Progenitor cell of endocrine pancreas (in vitro differentiated cells): Measurements from ENCODE around the gene CLPTM1L. TPM values are rescaled to one million over a fixed set of nuclear protein-coding genes. Genes with fewer than 3 reads are reported as not detected.
"Not testable (repeated sequence)": the region's sequence is repeated elsewhere in the genome, so short reads cannot be mapped to it uniquely, and the experiment has no call there.

Experiments
- DNase-seq: peaks from one replicate; pipeline ENCODE4 v3.0.0; 2021; ENCODE audit warnings: low spot score; ENCODE audit not compliant: unreplicated experiment
- H3K27ac Mint-ChIP-seq: 2 replicates; pipeline ENCODE4 v1.8.0; 2021; ENCODE audit warnings: mild to moderate bottlenecking, moderate library complexity, mixed read lengths
- H3K27me3 Mint-ChIP-seq: 2 replicates; pipeline ENCODE4 v1.8.0; 2021; ENCODE audit warnings: mixed read lengths
- H3K36me3 Mint-ChIP-seq: 2 replicates; pipeline ENCODE4 v1.8.0; 2022; ENCODE audit warnings: mixed read lengths; ENCODE audit not compliant: insufficient read depth
- H3K4me1 Mint-ChIP-seq: 2 replicates; pipeline ENCODE4 v1.8.0; 2021; ENCODE audit warnings: low read depth, mixed read lengths
- H3K4me3 Mint-ChIP-seq: 2 replicates; pipeline ENCODE4 v1.8.0; 2021; ENCODE audit warnings: low read depth, mild to moderate bottlenecking, moderate library complexity, mixed read lengths
- H3K9me3 Mint-ChIP-seq: 2 replicates; pipeline ENCODE4 v1.8.0; 2021; ENCODE audit warnings: low read depth, mixed read lengths
- CTCF ChIP-seq: fragments of 200-600 bp; sonication (generic); IDR thresholded peaks from one replicate; pipeline ENCODE4 v1.5.0; 2021; ENCODE audit warnings: antibody characterized with exemption, mild to moderate bottlenecking; ENCODE audit not compliant: unreplicated experiment
- total RNA-seq: library from RNA; stranded (reverse); gene quantifications from 2 replicates; pipeline ENCODE4 v1.2.1, GENCODE V29; 2021

The CLPTM1L gene
- total RNA-seq, 1 donor from 2014 or later: 95.4 TPM

- Mint-ChIP-seq H3K27ac (no peak overlapping the region), H3K27me3 (no peaks in the 10 kb centered on the region), H3K9me3 (no peaks in the 10 kb centered on the region), H3K4me3 (no peak overlapping the region), H3K36me3 (no peaks in the 10 kb centered on the region), H3K4me1 (no peaks in the 10 kb centered on the region)
- no peak for DNase-seq
- TF ChIP-seq CTCF: no peak
Measured at GRCh38 chr5:1278656-1279442, 66.0 kb downstream of the CLPTM1L start.

GRCh38 chr5:1278216-1278615, 66.7 kb downstream of the CLPTM1L start:
- Mint-ChIP-seq H3K9me3 (no peaks in the 10 kb centered on the region), H3K4me1 (no peaks in the 10 kb centered on the region), H3K27ac (no peak overlapping the region), H3K27me3 (no peaks in the 10 kb centered on the region), H3K36me3 (no peaks in the 10 kb centered on the region), H3K4me3 (no peak overlapping the region)
- no peak for DNase-seq
- no peak for TF ChIP-seq CTCF

- DNase-seq: no peak
Measured at GRCh38 chr5:1277781-1278180, 67.1 kb downstream of the CLPTM1L start.

GRCh38 chr5:1277331-1277730, 67.6 kb downstream of the CLPTM1L start:
- no peak for TF ChIP-seq CTCF

More at GRCh38 chr5:1277781-1278180, 67.1 kb downstream of the CLPTM1L start:
- Mint-ChIP-seq H3K4me1 (no peaks in the 10 kb centered on the region), H3K9me3 (no peaks in the 10 kb centered on the region), H3K4me3 (no peak overlapping the region), H3K27me3 (no peaks in the 10 kb centered on the region), H3K36me3 (no peaks in the 10 kb centered on the region), H3K27ac (no peak overlapping the region)
- no peak for TF ChIP-seq CTCF

GRCh38 chr5:1276930-1277329, 68.0 kb downstream of the CLPTM1L start:
- Mint-ChIP-seq H3K9me3 (no peaks in the 10 kb centered on the region), H3K27me3 (no peaks in the 10 kb centered on the region), H3K36me3 (no peaks in the 10 kb centered on the region), H3K4me1 (no peaks in the 10 kb centered on the region), H3K4me3 (no peak overlapping the region), H3K27ac (no peak overlapping the region)
- no peak for DNase-seq
- TF ChIP-seq CTCF: no peak

More at GRCh38 chr5:1277331-1277730, 67.6 kb downstream of the CLPTM1L start:
- H3K4me1 Mint-ChIP-seq: no peaks in the 10 kb centered on the region
- no peak overlapping the region for H3K4me3 Mint-ChIP-seq
- H3K9me3 Mint-ChIP-seq: no peaks in the 10 kb centered on the region
- H3K27me3 Mint-ChIP-seq: no peaks in the 10 kb centered on the region
- DNase-seq: no peak
- no peak overlapping the region for H3K27ac Mint-ChIP-seq
- no peaks in the 10 kb centered on the region for H3K36me3 Mint-ChIP-seq

GRCh38 chr5:1275397-1276391, 69.2 kb downstream of the CLPTM1L start:
- not testable (repeated sequence) for H3K36me3 Mint-ChIP-seq, DNase-seq, H3K27ac Mint-ChIP-seq, H3K9me3 Mint-ChIP-seq, H3K27me3 Mint-ChIP-seq, H3K4me1 Mint-ChIP-seq, H3K4me3 Mint-ChIP-seq
